Prostate gland (tissue), 2 donors: Measurements from ENCODE around the gene LPP.

Source experiments
- CTCF ChIP-seq, 4 experiments: fragments of 200-600 bp in 2 of 4; fragments of 450-650 bp in 2 of 4; sonication (generic) in 2 of 4; IDR thresholded peaks; 1 replicate in 3 of 4; 2 replicates in 1 of 4; pipeline ENCODE4 v1.5.1; 2016 to 2019; ENCODE audit warnings: antibody characterized with exemption in 4 of 4, mild to moderate bottlenecking in 2 of 4, moderate library complexity in 2 of 4
- POLR2A ChIP-seq: fragments of 450-650 bp; IDR thresholded peaks from one replicate; pipeline ENCODE4 v1.6.1; 2016; ENCODE audit warnings: antibody characterized with exemption, mild to moderate bottlenecking
- POLR2AphosphoS5 ChIP-seq: sonication (generic); formaldehyde crosslinking; IDR thresholded peaks from one replicate; pipeline ENCODE4 v1.6.1; 2017; ENCODE audit warnings: antibody characterized with exemption

DNA sequence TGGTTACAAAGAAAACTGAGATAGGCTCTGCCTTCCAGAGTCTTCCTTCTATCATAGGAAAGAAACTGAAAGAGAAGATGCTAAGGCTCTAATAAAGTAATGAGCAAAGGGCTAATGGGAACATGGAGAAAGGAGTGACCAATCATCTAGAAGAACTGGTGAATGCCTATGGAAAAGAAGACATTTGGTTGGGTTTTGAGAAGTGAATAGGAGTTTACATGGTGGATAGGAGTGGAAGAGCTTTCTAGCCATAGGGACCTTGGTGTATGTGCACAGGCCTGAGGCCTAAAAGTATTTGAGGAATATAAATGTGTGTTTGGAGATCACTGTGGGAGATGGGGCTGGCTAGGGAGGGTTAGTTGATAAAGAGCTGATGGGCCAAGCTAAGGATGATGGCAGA is 6.8 kb downstream of the LPP start:
- TF ChIP-seq CTCF (IDR thresholded peaks at IDR 0.05) = no peak
- no peak for TF ChIP-seq POLR2A
- no peak for TF ChIP-seq POLR2AphosphoS5
